ENCODE measurements around the gene CEP295NL.

- TF ChIP-seq CTCF (IDR thresholded peaks at IDR 0.05) (no peak), POLR2A (IDR thresholded peaks at IDR 0.05) (no peak)
Observed at GRCh38 chr17:78870621-78871020, 32.4 kb downstream of the CEP295NL start.
